ENCODE data around the gene SLC25A51. TPM values are rescaled to one million over a fixed set of nuclear protein-coding genes. Genes with fewer than 3 reads are reported as not detected.

The SLC25A51 gene
- total RNA-seq, 1 experiment from 2014 or later: 23.4 TPM

DNA sequence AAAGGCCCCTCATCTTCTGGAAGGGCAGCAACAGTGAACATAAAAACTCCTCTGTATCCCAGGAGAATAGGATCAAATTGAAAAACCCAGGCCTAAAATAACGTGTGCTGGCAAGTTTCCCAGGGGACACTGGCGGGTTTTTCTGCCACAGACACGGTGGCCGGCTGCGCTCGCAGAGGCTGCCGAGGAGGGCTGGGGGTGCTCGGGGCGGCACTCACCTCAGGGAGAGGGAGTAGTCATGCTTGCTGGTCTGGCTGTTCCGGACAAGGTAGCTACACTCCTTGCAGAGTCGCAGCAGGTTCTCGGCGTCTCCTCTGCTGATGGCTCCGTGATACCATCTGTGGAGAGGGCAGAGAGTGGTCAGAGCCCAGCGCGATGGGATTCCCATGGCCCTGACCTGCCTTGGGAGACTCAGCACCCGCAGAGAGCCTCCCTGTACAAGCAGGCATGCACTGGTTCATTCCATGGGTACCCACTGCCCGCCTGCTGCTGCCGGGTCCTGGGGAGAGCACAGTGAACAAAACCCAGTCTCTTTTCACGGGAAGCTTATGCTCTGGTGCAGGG is 44.6 kb upstream of the SLC25A51 start:
- TF ChIP-seq TCF7L2 (IDR thresholded peaks at IDR 0.05; ENCODE audit: low read depth, low read length) (no peak), CTCF (IDR thresholded peaks at IDR 0.05) (no peak), SIN3A (IDR thresholded peaks at IDR 0.05; ENCODE audit: borderline replicate concordance, insufficient read depth, low read depth, low read length) (no peak), REST (IDR thresholded peaks at IDR 0.05; ENCODE audit: insufficient read depth in 1 of 2, low read depth in 2 of 2, low read length in 1 of 2) (no peak), POLR2AphosphoS5 (IDR thresholded peaks at IDR 0.05; ENCODE audit: low read depth, low read length) (no peak)
- H3K36me3 ChIP-seq (ENCODE audit: control insufficient read depth, insufficient read depth, low read length): peaks cover 2% of the 10 kb centered on the region
- in situ Hi-C loops (cut with HindIII; ENCODE audit: low pct_unique_long_range_greater_than_20kb, low sequenced_read_pairs) (no loop called here), intact Hi-C loops (cut with micrococcal nuclease; ENCODE audit: unreplicated experiment) (no loop called here)
- ATAC-seq: no peak
- ChIA-PET CTCF (no interaction called here), POLR2A (no interaction called here)
- no peaks in the 10 kb centered on the region for H3K27me3 ChIP-seq (ENCODE audit: control insufficient read depth, insufficient read depth, low read length)
- BruUV-seq (replicated peaks): no TSS peak
- H3K9me3 ChIP-seq (ENCODE audit: control insufficient read depth, insufficient read depth, low read depth, low read length): no peaks in the 10 kb centered on the region
- H3K4me1 ChIP-seq (ENCODE audit: control insufficient read depth, insufficient read depth, low read length): peaks cover 33% of the 10 kb centered on the region
- no peak overlapping the region for H3K4me3 ChIP-seq (ENCODE audit: low read depth in 2 of 2, low read length in 2 of 2)
- no peak for DNase-seq (ENCODE audit: low read depth, low spot score)
- no peak overlapping the region for H3K27ac ChIP-seq (ENCODE audit: low read length)

GRCh38 chr9:37947977-37948376 is 44.0 kb upstream of the SLC25A51 start:
- intact Hi-C loops (cut with micrococcal nuclease; ENCODE audit: unreplicated experiment): no loop called here
- Histone ChIP-seq H3K27me3 (ENCODE audit: control insufficient read depth, insufficient read depth, low read length) (no peaks in the 10 kb centered on the region), H3K9me3 (ENCODE audit: control insufficient read depth, insufficient read depth, low read depth, low read length) (no peaks in the 10 kb centered on the region), H3K27ac (ENCODE audit: low read length) (no peak overlapping the region; the same call in 1 of the 2 replicates), H3K4me1 (ENCODE audit: control insufficient read depth, insufficient read depth, low read length) (peaks cover 28% of the 10 kb centered on the region), H3K4me3 (ENCODE audit: low read depth in 2 of 2, low read length in 2 of 2) (no peak overlapping the region), H3K36me3 (ENCODE audit: control insufficient read depth, insufficient read depth, low read length) (peaks cover 2% of the 10 kb centered on the region)
- in situ Hi-C loops (cut with HindIII; ENCODE audit: low pct_unique_long_range_greater_than_20kb, low sequenced_read_pairs): no loop called here
- ChIA-PET POLR2A (no interaction called here), CTCF (no interaction called here)
- no peak for ATAC-seq
- DNase-seq (ENCODE audit: low read depth, low spot score): no peak
- TF ChIP-seq REST (IDR thresholded peaks at IDR 0.05; ENCODE audit: insufficient read depth in 1 of 2, low read depth in 2 of 2, low read length in 1 of 2) (no peak), TCF7L2 (IDR thresholded peaks at IDR 0.05; ENCODE audit: low read depth, low read length) (no peak), SIN3A (IDR thresholded peaks at IDR 0.05; ENCODE audit: borderline replicate concordance, insufficient read depth, low read depth, low read length) (no peak), POLR2AphosphoS5 (IDR thresholded peaks at IDR 0.05; ENCODE audit: low read depth, low read length) (no peak), CTCF (IDR thresholded peaks at IDR 0.05) (no peak)
- no TSS peak for BruUV-seq (replicated peaks)
